ENCODE measurements around the gene FXR1. TPM values are rescaled to one million over a fixed set of nuclear protein-coding genes. Genes with fewer than 3 reads are reported as not detected.
A peak's percentile ranks its signal among the peaks of the same experiment; 100 is the strongest.
"Not testable (repeated sequence)": the region's sequence is repeated elsewhere in the genome, so short reads cannot be mapped to it uniquely, and the experiment has no call there.

FXR1 gene
- total RNA-seq, result 10 to 100 TPM; 39.6 to 99.2 (median 73.8) TPM

GRCh38 chr3:180912304-180913296 lies at the start of gene FXR1:
FXR1 (plus strand) TSS chr3:180912670; CDS start chr3:180912686, 16 bp downstream.
- 0% methylated on average over 23 to 36 of the region's 68 CpGs for WGBS, 2 donors
- no peaks in the 10 kb centered on the region for H3K27me3 ChIP-seq
- DNase-seq, result peak; percentile 80
- TF ChIP-seq POLR2A (IDR thresholded peaks at IDR 0.05), result peak in 1 of 4 donors; percentile 56
- TF ChIP-seq, protein P1, sequence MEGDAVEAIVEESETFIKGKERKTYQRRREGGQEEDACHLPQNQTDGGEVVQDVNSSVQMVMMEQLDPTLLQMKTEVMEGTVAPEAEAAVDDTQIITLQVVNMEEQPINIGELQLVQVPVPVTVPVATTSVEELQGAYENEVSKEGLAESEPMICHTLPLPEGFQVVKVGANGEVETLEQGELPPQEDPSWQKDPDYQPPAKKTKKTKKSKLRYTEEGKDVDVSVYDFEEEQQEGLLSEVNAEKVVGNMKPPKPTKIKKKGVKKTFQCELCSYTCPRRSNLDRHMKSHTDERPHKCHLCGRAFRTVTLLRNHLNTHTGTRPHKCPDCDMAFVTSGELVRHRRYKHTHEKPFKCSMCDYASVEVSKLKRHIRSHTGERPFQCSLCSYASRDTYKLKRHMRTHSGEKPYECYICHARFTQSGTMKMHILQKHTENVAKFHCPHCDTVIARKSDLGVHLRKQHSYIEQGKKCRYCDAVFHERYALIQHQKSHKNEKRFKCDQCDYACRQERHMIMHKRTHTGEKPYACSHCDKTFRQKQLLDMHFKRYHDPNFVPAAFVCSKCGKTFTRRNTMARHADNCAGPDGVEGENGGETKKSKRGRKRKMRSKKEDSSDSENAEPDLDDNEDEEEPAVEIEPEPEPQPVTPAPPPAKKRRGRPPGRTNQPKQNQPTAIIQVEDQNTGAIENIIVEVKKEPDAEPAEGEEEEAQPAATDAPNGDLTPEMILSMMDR (IDR thresholded peaks at IDR 0.05), result peak; percentile 64 to 88 (median 79)
- intact Hi-C loops (cut with DNase I), result loop anchor here (10.0 kb wide), 1 partner anchor 82 kb away; no protein-coding TSS in a partner anchor
- no peaks in the 10 kb centered on the region for H3K9me3 ChIP-seq
- H3K27ac ChIP-seq, result peak within 1 kb of the TSS; percentile 88 to 97 (median 92)
- peaks cover 9 to 53% (median 14%) of the 10 kb centered on the region in 3 donors for H3K4me1 ChIP-seq
- H3K4me3 ChIP-seq, result peak within 1 kb of the TSS; percentile 84 to 97 (median 91)
- peaks cover 0 to 17% (median 0%) of the 10 kb centered on the region in 3 donors for H3K36me3 ChIP-seq

GRCh38 chr3:180870008-180870699 lies 42.3 kb upstream of the FXR1 start:
- intact Hi-C loops (cut with DNase I), result no loop called here
- Histone ChIP-seq H3K9me3 (no peaks in the 10 kb centered on the region), H3K27me3 (peaks cover 0 to 16% (median 0%) of the 10 kb centered on the region in 4 donors), H3K4me3 (peak overlapping the region; percentile 17 to 63 (median 33)), H3K27ac (peak overlapping the region in 2 of 4 donors; percentile 45 to 60), H3K36me3 (no peaks in the 10 kb centered on the region), H3K4me1 (peaks cover 0 to 12% (median 6%) of the 10 kb centered on the region in 3 donors)
- no peak for DNase-seq
- TF ChIP-seq POLR2A (IDR thresholded peaks at IDR 0.05), result no peak
- TF ChIP-seq, protein P1 (IDR thresholded peaks at IDR 0.05), result no peak
- 23 to 33% methylated on average over 11 to 12 of the region's 28 CpGs for WGBS, 2 donors

DNA sequence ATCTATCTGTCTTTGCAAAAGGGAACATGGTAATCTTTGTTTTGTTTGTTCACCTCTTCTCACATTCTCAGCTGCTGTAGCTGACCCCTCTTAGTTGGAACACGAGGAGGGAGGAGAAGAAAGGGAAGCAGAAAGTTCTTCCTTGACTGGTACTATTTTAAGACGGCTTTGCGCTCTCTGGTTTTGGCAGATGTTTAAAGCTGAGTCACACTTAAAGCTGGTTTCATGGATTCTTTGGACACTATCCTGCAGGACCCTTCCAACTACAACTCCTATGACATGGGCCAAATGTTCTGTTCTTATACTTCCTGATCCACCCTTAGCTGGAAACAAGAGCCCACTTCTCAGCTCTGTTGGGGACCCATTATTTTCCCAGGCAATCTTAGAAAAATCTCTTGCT lies 40.6 kb upstream of the FXR1 start:
- H3K9me3 ChIP-seq, result no peaks in the 10 kb centered on the region
- H3K27ac ChIP-seq, result no peak overlapping the region
- 19 to 33% methylated on average over 3 of the region's 3 CpGs for WGBS, 2 donors
- TF ChIP-seq, protein P1 (IDR thresholded peaks at IDR 0.05), result no peak
- no peak for TF ChIP-seq POLR2A (IDR thresholded peaks at IDR 0.05)
- no peaks in the 10 kb centered on the region for H3K36me3 ChIP-seq
- peaks cover 0 to 12% (median 6%) of the 10 kb centered on the region in 3 donors for H3K4me1 ChIP-seq
- intact Hi-C loops (cut with DNase I), result no loop called here
- no peak overlapping the region for H3K4me3 ChIP-seq
- H3K27me3 ChIP-seq, result peaks cover 0 to 16% (median 0%) of the 10 kb centered on the region in 4 donors
- no peak for DNase-seq

DNA sequence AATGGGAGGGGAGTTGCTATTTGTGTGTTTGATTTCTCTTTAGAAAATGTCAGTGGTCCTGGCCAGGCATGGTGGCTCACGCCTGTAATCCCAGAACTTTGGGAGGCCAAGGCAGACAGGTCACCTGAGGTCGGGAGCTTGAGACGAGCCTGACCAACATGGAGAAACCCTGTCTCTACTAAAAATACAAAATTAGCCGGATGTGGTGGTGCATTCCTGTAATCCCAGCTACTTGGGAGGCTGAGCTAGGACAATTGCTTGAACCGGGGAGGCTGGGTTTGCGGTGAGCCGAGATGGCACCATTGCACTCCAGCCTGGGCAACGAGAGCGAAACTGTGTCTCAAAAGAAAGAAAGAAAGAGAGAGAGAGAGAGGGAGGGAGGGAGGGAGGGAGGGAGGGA lies 40.0 kb upstream of the FXR1 start:
- H3K36me3 ChIP-seq; H3K4me3 ChIP-seq; H3K9me3 ChIP-seq; H3K27ac ChIP-seq; intact Hi-C loops (cut with DNase I); DNase-seq: not testable (repeated sequence)
- WGBS, 2 donors, result 80 to 96% methylated on average over 6 to 7 of the region's 9 CpGs
- Histone ChIP-seq H3K27me3 (peaks cover 0 to 16% (median 0%) of the 10 kb centered on the region in 4 donors), H3K4me1 (peaks cover 0 to 12% (median 6%) of the 10 kb centered on the region in 3 donors)

DNA sequence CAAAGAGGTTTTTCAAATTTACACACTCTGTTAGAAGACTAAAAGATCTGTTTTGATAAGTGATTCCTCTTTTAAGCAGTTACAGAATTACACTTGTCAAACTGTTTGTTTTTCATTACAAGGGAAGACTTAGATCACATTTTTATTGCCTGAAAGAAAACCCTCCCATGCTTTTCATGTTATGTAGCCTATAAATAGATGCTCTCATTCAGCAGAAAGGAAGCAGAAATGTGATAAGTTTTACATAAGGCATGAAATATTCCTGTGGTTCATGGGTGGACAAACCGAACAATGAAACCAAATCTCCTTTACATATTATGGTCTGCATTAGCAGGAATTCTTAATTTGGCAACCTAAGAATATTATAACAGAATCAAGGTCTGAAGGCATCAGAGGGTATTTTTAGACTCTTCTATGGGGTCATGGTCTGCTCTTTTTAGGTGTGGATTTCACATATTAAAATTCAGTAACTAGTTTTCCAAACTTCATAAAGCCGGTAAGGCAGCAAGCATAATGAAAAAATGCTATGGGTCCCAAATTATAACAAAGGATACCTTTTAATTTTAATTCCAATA lies 37.3 kb upstream of the FXR1 start:
- H3K4me1 ChIP-seq, result peaks cover 0 to 4% (median 1%) of the 10 kb centered on the region in 3 donors
- H3K27me3 ChIP-seq, result no peaks in the 10 kb centered on the region
- H3K9me3 ChIP-seq, result no peaks in the 10 kb centered on the region
- H3K4me3 ChIP-seq, result no peak overlapping the region
- H3K27ac ChIP-seq, result no peak overlapping the region
- DNase-seq, result no peak
- TF ChIP-seq, protein P1 (IDR thresholded peaks at IDR 0.05), result no peak
- no peak for TF ChIP-seq POLR2A (IDR thresholded peaks at IDR 0.05)
- WGBS, 2 donors, result 58 to 71% methylated on average over 2 of the region's 2 CpGs
- no peaks in the 10 kb centered on the region for H3K36me3 ChIP-seq
- intact Hi-C loops (cut with DNase I), result no loop called here

Measured in esophagus squamous epithelium (tissue), 5 donors.